OCI-LY7 (cell line): ENCODE results near the gene CUX1. TPM values are rescaled to one million over a fixed set of nuclear protein-coding genes. Genes with fewer than 3 reads are reported as not detected.

ENCODE experiments used
- BruUV-seq: library from RNA; stranded (reverse); fragments of 400-500 nt; replicated peaks from 2 replicates; lab custom pipeline; 2021; lab: Mats Ljungman, UMichigan
- CTCF ChIA-PET: fragments of 300-600 bp; sonication (Branson Sonifier 250); formaldehyde crosslinking; loops from one replicate; lab custom pipeline; 2022; ENCODE audit warnings: antibody characterized with exemption; ENCODE audit not compliant: unreplicated experiment; lab: Charles Lee
- POLR2A ChIA-PET: fragments of 300-600 bp; sonication (Branson Sonifier 250); formaldehyde crosslinking; loops from one replicate; lab custom pipeline; 2022; ENCODE audit warnings: antibody characterized with exemption; lab: Charles Lee
- DNase-seq: peaks from one replicate; pipeline ENCODE4 v3.0.0-alpha.2; 2015; ENCODE audit warnings: low spot score
- H2AFZ ChIP-seq: fragments of 200-600 bp; sonication (generic), shearing (Covaris generic); 2 replicates; pipeline ENCODE4 v1.6.1; 2014; ENCODE audit warnings: mild to moderate bottlenecking, antibody characterized with exemption, low read length, moderate library complexity
- H3K27ac ChIP-seq: fragments of 200-600 bp; sonication (generic); 2 replicates; pipeline ENCODE4 v1.5.1; 2014; ENCODE audit warnings: mixed run types, low read depth, mild to moderate bottlenecking, moderate library complexity, low read length, inconsistent platforms; ENCODE audit not compliant: poor library complexity, severe bottlenecking
- H3K36me3 ChIP-seq: fragments of 200-600 bp; sonication (generic); 2 replicates; pipeline ENCODE4 v1.6.1; 2014; ENCODE audit warnings: mild to moderate bottlenecking, antibody characterized with exemption, low read length, moderate library complexity, mixed read lengths; ENCODE audit not compliant: insufficient read depth
- H3K4me1 ChIP-seq: fragments of 200-600 bp; sonication (generic); 2 replicates; pipeline ENCODE4 v1.5.1; 2014; ENCODE audit warnings: mild to moderate bottlenecking, low read length; ENCODE audit not compliant: insufficient read depth, poor library complexity, severe bottlenecking
- H3K4me2 ChIP-seq: fragments of 200-600 bp; sonication (generic); 2 replicates; pipeline ENCODE4 v1.6.1; 2014; ENCODE audit warnings: mild to moderate bottlenecking, low read length
- H3K4me3 ChIP-seq: fragments of 200-600 bp; sonication (generic); 2 replicates; pipeline ENCODE4 v1.5.1; 2014; ENCODE audit warnings: mild to moderate bottlenecking, low read depth, low read length; ENCODE audit not compliant: poor library complexity, severe bottlenecking
- H3K79me2 ChIP-seq: fragments of 200-600 bp; sonication (generic); 2 replicates; pipeline ENCODE4 v1.6.1; 2016; ENCODE audit warnings: low read depth, mild to moderate bottlenecking, low read length, moderate library complexity, mixed read lengths; ENCODE audit not compliant: insufficient read depth
- H3K9me2 ChIP-seq: fragments of 200-600 bp; sonication (generic); 2 replicates; pipeline ENCODE4 v1.6.1; 2016; ENCODE audit warnings: mild to moderate bottlenecking, low read length, mixed read lengths; ENCODE audit not compliant: insufficient read depth
- H3K9me3 ChIP-seq: fragments of 200-600 bp; sonication (generic); 2 replicates; pipeline ENCODE4 v1.6.1; 2014; ENCODE audit warnings: mild to moderate bottlenecking, mixed run types, low read length, mixed read lengths
- H4K20me1 ChIP-seq: fragments of 200-600 bp; sonication (generic); 2 replicates; pipeline ENCODE4 v1.6.1; 2014; ENCODE audit warnings: mild to moderate bottlenecking, antibody characterized with exemption, low read length, moderate library complexity, mixed read lengths; ENCODE audit not compliant: insufficient read depth
- EZH2phosphoT487 ChIP-seq: fragments of 200-600 bp; sonication (generic); IDR thresholded peaks from 2 replicates; pipeline ENCODE4 v1.6.1; 2018; ENCODE audit warnings: low read depth, borderline replicate concordance, mild to moderate bottlenecking, mixed run types, antibody characterized with exemption, low read length, moderate library complexity, mixed read lengths
- intact Hi-C: fragments of 100-400 bp; cut with micrococcal nuclease; formaldehyde crosslinking; loops from one replicate; pipeline ENCODE4 v1.10.0; 2022; ENCODE audit not compliant: unreplicated experiment
- total RNA-seq, 2 experiments: library from RNA; depleted of rRNA in 1 of 2; stranded (reverse); fragments of >200 nt in 1 of 2; shearing (Covaris generic) in 1 of 2; gene quantifications; 2 replicates each; pipeline ENCODE4 v1.2.3, GENCODE V29; 2014 to 2022
- TF ChIP-seq, protein P1 (sequence below): fragments of 200-600 bp; sonication (generic); conservative IDR thresholded peaks from 2 replicates; pipeline ENCODE4 v1.5.1; 2014; ENCODE audit warnings: mild to moderate bottlenecking, antibody characterized with exemption, low read length, moderate library complexity, mixed read lengths

CUX1 gene
- total RNA-seq, 2 experiments from 2014 or later: 143 to 199 TPM

DNA sequence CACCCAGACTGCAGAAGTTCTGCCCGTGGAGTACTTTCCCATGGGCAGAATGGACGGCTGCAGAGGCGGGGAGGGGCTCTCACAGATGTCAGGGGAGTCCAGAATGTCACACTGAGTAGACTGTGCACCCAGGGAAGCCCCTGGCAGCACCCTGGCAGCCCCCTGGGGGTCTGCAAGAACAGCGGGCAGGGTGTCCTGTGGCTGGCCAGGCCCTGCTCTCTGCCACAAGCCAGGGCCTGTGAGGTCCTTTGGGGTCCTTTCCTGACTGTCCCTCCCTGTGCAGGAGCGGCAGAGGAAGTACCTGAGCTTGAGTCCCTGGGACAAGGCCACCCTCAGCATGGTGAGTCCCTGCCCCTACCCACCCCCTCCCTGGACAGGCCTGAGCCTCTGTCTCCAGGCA is 463.1 kb downstream of the CUX1 start:
- no TSS peak for BruUV-seq
- no peak for TF ChIP-seq EZH2phosphoT487
- TF ChIP-seq, protein P1, sequence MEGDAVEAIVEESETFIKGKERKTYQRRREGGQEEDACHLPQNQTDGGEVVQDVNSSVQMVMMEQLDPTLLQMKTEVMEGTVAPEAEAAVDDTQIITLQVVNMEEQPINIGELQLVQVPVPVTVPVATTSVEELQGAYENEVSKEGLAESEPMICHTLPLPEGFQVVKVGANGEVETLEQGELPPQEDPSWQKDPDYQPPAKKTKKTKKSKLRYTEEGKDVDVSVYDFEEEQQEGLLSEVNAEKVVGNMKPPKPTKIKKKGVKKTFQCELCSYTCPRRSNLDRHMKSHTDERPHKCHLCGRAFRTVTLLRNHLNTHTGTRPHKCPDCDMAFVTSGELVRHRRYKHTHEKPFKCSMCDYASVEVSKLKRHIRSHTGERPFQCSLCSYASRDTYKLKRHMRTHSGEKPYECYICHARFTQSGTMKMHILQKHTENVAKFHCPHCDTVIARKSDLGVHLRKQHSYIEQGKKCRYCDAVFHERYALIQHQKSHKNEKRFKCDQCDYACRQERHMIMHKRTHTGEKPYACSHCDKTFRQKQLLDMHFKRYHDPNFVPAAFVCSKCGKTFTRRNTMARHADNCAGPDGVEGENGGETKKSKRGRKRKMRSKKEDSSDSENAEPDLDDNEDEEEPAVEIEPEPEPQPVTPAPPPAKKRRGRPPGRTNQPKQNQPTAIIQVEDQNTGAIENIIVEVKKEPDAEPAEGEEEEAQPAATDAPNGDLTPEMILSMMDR: no peak
- CTCF ChIA-PET: interaction anchor here (0.5 kb wide), 1 partner anchor 18 kb away, joined by 3 read pairs; no protein-coding TSS in a partner anchor

DNA sequence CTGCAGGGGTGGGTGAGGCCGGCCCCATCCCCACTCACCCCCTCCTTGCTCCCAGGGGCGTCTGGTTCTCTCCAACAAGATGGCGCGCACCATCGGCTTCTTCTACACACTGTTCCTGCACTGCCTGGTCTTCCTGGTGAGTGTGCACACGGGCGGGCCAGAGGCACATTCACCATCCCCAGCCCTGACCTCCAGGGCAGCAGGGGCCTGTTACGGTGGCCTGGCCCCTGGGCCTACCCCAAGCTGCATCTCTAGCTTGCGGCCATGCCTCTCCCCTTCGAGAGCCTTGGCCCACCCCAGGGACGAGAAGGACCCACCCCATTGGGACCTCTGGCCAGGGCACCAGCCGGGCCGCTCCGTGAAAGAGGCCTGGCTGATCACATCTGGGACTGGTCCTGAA is 464.4 kb downstream of the CUX1 start:
- H3K79me2 ChIP-seq: no peaks in the 10 kb centered on the region
- no peak overlapping the region for H3K4me2 ChIP-seq
- no peak overlapping the region for H2AFZ ChIP-seq
- intact Hi-C loops: no loop called here
- no peaks in the 10 kb centered on the region for H4K20me1 ChIP-seq
- ChIA-PET CTCF (no interaction called here), POLR2A (no interaction called here)
- no TSS peak for BruUV-seq
- TF ChIP-seq, protein P1: no peak
- TF ChIP-seq EZH2phosphoT487: no peak
- H3K9me2 ChIP-seq: no peaks in the 10 kb centered on the region
- no peak for DNase-seq
- H3K27ac ChIP-seq: no peak overlapping the region
- no peak overlapping the region for H3K4me3 ChIP-seq
- H3K4me1 ChIP-seq: peaks cover 66% of the 10 kb centered on the region
- H3K9me3 ChIP-seq: no peaks in the 10 kb centered on the region
- H3K36me3 ChIP-seq: no peaks in the 10 kb centered on the region

More for the DNA sequence above, 463.1 kb downstream of the CUX1 start:
- intact Hi-C loops: no loop called here
- peak overlapping the region; percentile 90 for H3K4me2 ChIP-seq
- H2AFZ ChIP-seq: no peak overlapping the region
- no peaks in the 10 kb centered on the region for H3K36me3 ChIP-seq
- DNase-seq: no peak
- H3K4me3 ChIP-seq: peak overlapping the region; percentile 50
- peak overlapping the region; percentile 87 for H3K27ac ChIP-seq
- no peaks in the 10 kb centered on the region for H3K79me2 ChIP-seq
- POLR2A ChIA-PET: no interaction called here
- H3K4me1 ChIP-seq: peaks cover 57% of the 10 kb centered on the region
- H3K9me2 ChIP-seq: no peaks in the 10 kb centered on the region
- H3K9me3 ChIP-seq: no peaks in the 10 kb centered on the region
- H4K20me1 ChIP-seq: no peaks in the 10 kb centered on the region

DNA sequence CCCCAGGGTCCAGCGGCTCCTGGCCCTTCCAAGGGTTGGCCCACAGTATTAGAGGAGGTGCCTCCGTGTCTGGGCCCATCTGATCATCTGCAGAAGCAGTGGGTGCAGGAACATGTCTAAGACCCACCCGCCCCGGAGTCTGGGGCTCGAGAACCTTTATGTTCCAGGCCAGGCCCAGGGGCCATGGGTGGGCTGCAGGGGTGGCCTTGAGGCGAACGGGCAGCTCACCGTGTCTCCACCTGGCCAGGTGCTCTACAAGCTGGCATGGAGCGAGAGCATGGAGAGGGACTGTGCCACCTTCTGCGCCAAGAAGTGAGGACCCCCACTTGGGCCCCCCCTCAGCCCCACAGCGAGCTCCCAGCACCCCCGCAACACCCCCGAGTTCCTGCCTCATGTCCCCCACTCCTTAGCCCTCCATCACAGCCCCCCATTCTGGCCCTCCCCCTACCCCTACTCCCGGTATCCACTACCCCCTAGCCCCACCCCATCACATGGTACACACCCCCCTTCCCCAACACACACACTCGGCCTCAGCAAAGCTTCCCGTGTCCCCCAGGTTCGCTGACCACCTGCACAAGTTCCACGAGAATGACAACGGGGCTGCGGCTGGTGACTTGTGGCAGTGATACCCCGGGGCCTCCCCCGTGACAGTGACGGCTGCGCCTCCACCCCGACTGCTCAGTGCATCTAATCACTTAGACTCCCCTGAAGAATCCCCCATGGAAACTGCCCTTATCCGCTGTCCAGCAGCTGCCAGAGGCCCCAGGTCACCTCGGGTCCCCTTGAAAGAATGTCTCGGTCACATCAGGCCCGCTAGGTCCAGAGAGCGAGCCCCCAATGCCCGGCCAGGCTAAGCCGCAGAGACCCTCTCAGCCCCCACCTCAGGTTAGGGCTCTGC is 465.3 kb downstream of the CUX1 start:
- Histone ChIP-seq H3K9me3 (no peaks in the 10 kb centered on the region), H3K4me3 (no peak overlapping the region), H3K79me2 (peaks cover 9% of the 10 kb centered on the region; the same call in 1 of the 2 replicates), H3K4me1 (peaks cover 66% of the 10 kb centered on the region), H3K27ac (no peak overlapping the region), H3K4me2 (no peak overlapping the region), H2AFZ (no peak overlapping the region), H3K36me3 (peaks cover 2% of the 10 kb centered on the region), H4K20me1 (no peaks in the 10 kb centered on the region), H3K9me2 (no peaks in the 10 kb centered on the region)
- BruUV-seq: no TSS peak
- DNase-seq: no peak
- ChIA-PET CTCF (interaction anchor here (0.6 kb wide), 1 partner anchor 129 kb away, joined by 6 read pairs; no protein-coding TSS in a partner anchor), POLR2A (interaction anchor here (0.6 kb wide), 1 partner anchor 134 kb away, joined by 4 read pairs; no protein-coding TSS in a partner anchor)
- intact Hi-C loops: no loop called here
- TF ChIP-seq, protein P1: no peak
- no peak for TF ChIP-seq EZH2phosphoT487
